Hippocampal formation (tissue), 2 donors: Measurements from ENCODE around the gene MFSD8.
"Not testable (repeated sequence)": the region's sequence is repeated elsewhere in the genome, so short reads cannot be mapped to it uniquely, and the experiment has no call there.

Source experiments
- DNase-seq, 2 donors: peaks; one replicate each; lab custom pipeline; 2025; lab: John Stamatoyannopoulos, UW

Gene MFSD8

DNA sequence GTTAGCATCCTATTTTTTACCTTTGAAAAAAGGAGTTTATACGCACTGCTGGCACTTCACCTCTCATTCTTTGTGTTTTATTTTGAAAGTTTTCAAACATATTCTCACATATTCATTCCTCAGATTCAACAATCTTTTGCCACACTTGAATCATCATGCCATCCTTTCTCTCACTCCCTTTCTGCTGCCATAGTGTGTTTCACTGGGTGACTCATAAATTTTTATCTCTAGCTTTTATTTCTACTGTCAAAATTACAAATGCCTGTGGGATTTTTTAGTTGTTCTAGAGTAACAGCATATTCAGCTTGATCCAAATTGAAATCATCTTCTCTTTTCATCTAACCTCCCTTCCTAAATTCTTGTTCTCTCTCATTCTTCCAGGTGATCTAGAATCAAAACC lies 28.0 kb downstream of the MFSD8 start:
- no peak for DNase-seq

DNA sequence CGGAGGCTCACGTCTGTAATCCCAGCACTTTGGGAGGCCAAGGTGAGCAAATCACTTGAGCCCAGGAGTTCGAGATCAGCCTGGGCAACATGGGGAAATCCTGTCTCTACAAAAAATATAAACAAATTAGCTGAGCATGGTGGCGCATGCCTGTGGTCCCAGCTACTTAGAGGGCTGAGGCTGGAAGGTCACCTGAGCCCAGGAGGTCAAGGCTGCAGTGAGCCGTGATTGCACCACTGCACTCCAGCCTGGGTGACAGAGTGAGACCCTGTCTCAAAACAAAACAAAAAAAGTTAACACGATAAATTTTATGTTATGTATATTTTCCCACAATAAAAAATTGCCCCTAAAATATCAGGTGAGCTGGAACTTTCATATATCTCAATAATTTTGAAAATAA lies 33.1 kb downstream of the MFSD8 start:
- not testable (repeated sequence) for DNase-seq

DNA sequence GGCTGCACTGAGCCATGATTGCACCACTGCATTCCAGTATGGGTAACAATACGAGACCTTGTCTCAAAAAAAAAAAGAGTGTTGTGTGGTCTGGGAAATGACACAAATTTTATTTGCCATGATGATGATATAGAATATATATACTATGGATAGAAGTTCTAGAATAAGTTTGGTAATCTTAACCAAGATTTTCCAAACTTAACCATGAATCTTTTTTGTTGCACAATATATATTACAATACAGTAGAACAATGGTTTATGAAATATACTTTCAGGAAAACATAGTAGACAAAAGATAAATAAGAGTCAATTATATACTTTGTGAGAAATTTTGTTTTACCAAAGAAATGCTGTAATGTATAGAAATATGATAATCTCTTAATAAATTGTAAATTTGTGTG lies 34.8 kb downstream of the MFSD8 start:
- DNase-seq: no peak

DNA sequence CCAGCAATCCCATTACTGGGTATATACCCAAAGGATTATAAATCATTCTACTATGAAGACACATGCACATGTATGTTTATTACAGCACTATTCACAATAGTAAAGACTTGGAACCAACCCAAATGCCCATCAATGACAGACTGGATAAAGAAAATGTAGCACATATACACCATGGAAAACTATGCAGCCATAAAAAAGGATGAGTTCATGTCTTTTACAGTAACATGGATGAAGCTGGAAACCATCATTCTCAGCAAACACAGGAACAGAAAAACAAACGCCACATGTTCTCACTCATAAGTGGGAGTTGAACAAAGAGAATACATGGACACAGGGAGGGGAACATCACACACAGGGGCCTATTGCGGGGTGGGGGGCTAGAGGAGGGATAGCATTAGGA lies 39.3 kb downstream of the MFSD8 start:
- not testable (repeated sequence) for DNase-seq

DNA sequence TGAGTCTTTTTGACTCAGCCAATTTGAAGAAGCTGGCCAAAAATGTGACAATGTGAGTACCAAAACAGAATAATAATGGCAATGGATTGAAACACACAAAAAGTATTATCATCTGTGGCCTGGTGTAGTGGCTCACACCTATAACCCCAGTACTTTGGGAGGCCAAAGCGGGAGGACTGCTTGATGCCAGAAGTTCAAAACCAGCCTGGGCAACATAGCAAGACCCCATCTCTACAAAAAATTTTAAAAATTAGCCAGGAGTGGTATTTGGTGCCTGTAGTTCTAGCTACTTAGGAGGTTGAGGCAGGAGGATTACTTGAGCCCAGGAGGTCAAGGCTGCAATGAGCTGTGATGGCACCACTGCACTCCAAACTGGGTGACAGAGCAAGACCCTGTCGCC lies 42.7 kb downstream of the MFSD8 start:
- no peak for DNase-seq

DNA sequence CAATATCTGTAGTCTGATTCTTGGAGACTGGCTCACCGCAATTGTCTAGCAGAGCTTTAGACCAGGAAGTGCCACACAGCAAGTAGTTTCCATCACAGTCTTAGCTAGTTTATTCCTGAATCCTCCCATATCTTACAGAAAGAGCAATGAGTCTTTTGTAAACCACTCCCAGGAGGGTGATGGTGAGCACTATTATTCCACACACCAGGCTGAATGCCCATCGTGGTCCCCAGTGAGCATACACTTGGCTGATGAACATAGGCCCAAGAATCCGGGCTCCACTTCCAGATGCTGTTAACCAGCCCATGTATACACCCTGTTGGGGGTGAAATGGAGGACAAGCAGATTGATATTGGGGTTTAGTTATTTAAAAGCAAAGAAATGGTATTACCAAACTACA lies 44.5 kb downstream of the MFSD8 start:
- no peak for DNase-seq

DNA sequence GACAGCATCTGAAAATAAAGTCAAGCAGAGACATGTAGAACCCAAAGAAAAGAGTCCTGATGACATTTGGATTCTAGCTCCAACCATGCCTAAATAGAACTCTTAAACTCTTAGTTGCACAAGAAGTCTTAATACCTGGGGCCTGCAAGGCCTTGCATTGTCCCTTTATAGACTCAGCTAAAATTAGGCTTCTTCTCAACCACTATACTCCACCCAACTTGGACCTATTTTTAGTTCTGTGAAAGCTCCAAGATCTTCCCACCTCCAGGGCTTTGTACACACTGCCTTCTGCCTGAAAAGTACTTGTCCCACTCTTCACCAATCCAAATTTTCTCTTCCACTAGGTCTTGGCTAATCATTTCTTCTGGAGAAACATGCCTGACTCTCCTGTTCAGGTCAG lies 47.8 kb downstream of the MFSD8 start:
- no peak for DNase-seq

DNA sequence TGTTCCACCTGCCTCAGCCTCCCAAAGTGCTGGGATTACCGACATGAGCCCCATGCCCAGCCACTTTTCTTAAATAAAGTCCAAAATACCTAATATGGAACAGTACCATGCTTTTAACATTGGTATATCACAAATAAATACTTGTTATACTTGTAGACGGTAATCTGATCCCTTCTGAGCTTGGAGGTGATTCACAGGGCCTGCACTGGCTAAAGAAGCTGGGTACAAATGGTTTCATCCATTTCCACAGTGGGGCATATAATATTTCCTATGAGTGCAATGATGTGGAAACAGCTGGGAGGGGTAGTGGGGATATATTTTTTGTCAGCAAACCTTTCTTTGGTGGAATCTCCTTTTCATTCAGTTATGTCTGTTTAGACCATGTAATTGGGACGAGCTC lies 48.5 kb downstream of the MFSD8 start:
- DNase-seq: no peak

DNA sequence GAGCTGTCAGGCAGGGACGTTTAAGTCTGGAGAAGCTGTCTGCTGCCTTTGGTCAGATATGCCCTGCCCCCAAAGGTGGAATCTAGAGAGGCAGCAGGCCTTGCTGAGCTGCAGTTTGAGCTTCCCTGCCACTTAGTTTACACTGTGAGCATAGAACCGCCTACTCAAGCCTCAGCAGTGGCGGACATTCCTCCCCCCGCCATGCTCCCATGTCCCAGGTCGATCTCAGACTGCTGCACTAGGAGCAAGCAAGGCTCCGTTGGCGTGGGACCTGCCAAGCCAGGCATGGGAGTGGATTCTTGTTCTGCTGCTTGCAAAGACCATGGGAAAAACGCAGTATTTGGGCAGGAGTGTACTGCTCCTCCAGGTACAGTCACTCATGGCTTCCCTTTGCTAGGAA lies 59.9 kb downstream of the MFSD8 start:
- DNase-seq: no peak

DNA sequence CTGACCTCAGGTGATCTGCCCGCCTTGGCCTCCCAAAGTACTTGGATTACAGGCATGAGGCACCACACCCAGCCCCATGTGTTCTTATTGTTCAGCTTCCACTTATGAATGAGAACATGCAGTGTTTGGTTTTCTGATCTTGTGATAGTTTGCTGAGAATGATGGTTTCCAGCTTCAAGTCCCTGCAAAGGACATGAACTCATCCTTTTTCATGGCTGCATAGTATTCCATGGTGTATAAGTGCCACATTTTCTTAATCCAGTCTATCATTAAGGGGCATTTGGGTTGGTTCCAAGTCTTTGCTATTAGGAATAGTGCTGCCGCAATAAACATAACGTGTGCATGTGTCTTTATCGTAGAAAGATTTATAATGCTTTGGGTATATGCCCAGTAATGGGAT lies 65.3 kb downstream of the MFSD8 start:
- DNase-seq: not testable (repeated sequence)

DNA sequence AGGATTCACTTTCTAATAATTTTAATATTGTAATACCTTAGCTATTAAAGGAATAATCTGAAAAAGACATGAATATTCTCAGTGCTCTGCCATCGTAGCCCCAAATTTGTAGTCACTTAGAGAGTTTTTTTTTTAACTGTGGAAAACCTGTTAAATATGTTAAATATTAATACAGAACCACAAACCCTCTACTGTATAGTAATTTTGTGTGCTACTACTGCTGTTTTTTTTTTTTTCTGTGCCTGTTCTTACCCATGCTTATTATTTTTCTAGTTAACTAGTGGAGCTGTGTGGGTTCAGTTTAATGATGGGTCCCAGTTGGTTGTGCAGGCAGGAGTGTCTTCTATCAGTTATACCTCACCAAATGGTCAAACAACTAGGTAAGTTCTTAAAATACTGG lies 68.4 kb downstream of the MFSD8 start:
- no peak for DNase-seq

DNA sequence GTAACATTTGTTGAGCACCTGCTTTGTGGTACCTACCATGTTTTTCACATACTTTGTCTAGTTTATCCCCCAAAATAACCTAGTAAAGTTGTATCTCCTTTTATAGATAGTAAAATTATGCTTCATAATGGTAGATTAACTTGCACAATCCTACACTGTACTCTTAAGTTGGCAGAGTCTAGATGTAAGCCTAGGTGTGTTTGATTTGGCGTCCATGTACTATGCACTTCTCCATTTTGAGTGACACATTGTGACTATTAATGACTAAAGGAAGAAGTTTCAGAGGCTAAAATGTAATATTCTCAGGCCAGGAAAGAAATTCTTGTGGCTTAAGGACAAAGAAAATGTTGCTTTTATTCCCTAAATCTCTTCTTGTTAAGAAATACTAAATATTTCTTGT lies 68.9 kb downstream of the MFSD8 start:
- DNase-seq: no peak

DNA sequence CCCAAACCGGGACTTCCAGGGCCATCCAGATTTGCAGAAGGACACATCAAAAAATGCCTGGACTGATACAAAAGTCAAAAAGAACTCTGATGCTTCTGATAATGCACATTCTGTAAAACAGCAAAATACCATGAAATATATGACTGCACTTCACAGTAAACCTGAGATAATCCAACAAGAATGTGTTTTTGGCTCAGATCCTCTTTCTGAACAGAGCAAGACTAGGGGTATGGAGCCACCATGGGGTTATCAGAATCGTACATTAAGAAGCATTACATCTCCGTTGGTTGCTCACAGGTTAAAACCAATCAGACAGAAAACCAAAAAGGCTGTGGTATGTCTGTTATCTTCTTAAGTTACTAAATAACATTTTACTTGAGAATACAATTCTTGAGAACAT lies 75.1 kb downstream of the MFSD8 start:
- DNase-seq: no peak

DNA sequence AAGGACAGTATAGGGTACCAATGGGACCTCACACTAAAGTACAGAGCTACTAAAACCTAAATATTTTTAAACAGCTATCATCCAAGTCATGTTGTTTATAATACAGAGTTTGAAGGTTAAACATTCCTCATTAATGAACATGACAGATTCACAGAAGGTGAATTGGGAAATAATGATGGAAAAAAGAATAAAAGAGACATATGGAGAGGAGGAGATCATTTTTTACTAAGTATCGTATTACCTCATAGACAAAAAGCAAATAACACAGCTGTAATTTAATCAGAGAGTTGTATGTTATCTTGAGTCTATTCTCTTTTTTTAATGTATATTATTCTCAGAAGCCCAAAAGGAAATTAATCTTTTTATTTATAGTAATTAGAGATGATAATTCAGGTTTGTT lies 76.4 kb downstream of the MFSD8 start:
- no peak for DNase-seq

DNA sequence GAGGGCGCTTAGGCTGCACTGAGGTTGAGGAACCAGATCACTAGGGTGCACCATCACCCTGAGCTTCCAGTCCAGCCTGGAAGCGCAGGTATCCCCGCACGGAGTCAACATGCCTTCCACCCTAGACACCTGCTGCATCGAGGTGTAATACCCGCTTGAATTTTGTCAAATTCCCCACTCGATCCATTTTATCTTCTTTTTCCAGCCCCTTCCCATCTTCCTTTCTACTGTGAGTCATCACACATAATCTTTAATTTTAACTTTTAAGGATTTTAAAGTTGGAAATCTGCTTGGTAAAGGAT lies 83.5 kb downstream of the MFSD8 start:
- no peak for DNase-seq

DNA sequence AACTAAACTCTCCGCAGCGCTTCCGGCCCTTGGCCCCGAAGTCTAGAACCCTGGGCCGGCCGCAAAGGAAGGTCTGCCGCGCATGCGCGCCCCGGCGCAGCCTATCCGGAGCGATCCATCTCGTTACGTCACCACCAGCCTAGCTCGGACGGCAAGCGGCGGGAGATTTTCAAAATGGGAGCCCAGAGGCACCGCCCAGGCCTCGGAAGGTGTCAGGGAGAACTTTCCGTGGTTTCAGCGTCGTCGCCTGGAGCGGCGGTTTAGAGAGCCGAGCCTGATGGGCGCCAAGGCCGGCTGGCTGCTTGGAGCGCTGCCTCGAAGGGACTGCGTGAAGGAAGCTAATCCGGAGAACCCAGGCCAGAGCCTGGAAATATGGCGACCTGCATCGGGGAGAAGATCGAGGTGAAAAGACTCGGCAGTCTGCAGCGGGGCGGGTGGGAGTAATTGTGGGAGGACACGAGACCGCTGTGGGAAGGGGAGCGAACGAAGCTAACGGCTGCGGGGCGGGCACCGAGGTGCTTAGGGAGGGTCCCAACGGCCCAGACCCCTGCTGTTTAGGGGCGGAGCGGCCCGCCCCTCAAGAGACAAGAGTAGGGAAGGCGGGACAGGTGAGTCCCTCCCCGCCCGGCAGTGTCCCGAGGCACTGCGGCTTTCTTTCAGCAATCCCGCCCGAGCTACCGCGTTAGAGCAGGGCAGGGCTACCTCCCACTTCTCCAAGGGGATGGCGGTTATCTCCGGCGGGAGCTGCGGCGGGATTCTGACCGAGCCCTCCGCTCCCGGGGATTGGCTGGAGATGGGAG lies 84.0 kb downstream of the MFSD8 start, which contains the start of gene PLK4:
PLK4 (plus strand) TSS at position 131 of the 800 bp plus-strand sequence; CDS start at position 373, 242 bp downstream.
- peak; percentile 80 to 92 for DNase-seq

DNA sequence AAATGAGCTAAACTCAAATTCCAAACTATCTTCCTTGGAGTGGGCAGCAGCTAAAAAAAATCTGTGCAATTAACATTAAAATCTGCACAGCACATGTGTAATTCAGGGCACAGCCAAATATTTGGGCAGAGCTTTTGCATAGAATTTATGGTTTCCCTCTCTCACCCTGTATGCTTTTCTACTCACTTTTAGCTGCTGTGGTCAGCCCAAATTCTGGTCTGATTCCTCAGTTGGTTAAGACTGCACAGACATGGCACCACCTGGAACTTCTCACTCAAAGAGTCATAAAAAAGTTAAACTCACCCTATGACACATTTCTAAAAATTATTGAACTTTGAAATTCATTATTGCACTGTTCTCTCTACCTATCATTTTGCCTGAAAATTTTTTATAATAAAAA lies 89.2 kb downstream of the MFSD8 start:
- no peak for DNase-seq

DNA sequence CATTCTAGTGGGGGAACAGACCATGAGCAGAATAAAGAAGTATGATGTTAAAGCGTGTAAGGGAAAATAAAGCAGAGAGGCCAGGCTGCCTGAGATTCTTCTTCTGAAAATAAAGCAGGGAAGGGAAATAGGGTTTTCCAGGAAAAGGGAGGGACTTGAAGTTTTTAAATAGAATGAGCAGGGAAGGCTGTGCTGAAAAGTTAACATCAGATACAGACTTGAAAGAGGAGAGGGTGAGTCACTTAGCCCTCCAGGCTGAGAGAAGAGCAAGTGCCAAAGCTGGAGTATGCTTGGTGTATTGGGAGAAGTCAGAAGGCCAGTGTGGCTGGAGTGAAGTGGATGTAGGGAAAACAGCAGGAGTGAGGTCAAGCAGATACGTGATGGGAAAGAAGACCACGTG lies 94.3 kb downstream of the MFSD8 start:
- no peak for DNase-seq

DNA sequence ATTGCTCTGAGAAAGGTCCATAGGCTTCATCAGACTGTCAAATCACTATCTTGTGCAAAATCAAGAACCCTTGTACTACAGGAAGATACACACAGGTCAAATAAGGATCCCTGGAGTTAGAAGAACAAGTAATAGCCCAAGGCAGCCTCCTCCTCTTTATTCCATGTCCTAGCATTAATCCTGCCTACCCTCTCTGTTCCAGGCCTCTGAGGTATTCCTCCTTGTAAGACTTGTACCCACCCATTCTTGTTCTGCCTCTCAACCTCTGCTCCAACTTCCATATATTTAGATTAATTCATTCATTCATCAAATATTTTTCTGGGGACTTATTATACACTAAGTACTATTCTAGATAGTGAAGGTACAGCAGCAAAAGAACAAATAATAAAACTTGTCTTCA lies 94.7 kb downstream of the MFSD8 start:
- no peak for DNase-seq

DNA sequence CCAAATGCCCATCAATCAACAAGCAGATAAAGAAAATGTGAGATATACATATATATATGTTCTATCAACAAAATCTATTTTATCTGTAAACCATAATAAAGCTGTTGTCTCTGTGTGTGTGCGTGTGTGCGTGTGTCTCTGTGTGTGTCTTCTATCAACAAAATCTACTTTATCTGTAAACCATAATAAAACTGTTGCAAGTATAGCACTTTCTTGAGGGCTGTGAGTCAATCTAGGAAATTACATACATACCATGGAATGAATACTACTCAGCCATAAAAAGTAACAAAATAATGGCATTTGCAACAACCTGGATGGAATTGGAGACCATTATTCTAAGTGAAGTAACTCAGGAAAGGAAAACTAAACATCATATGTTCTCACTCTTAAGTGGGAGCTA lies 96.8 kb downstream of the MFSD8 start:
- no peak for DNase-seq
